ENCODE data around the gene NUP98.

DNA sequence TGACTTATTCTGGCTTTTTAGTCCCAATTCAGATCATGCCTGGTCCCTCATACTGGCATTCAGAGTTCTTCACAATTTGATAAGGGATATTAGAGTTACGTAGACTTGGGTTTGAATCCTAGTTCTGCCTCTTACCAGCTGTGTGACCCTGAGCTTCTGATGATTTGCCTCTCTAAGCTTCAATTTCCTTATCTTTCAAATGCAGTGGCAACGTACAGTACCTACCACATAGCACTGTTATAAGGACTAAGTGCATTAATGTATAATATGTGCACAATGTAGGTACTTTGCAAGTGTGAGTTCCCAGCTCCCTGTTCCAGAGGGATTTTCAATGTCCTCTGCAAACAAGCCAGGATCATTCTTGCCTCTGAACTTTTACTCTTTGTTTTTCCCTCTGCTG is 36.1 kb upstream of the NUP98 start:
- TF ChIP-seq CTCF (IDR thresholded peaks at IDR 0.05) (no peak), POLR2A (IDR thresholded peaks at IDR 0.05) (no peak)

Measured in heart left ventricle (tissue), 13 donors.